SK-N-SH treated with all-trans-retinoic acid at 6 μM for 48 hours (cell line): Measurements from ENCODE around the gene FAN1.

Source experiments
- CREB5 ChIP-seq: fragments of 250-450 bp; sonication (Bioruptor Pico); IDR thresholded peaks from 2 replicates; pipeline ENCODE4 v1.5.1; 2020; ENCODE audit warnings: low read depth, mild to moderate bottlenecking, moderate library complexity
- CSDC2 ChIP-seq: fragments of 250-450 bp; sonication (Bioruptor Pico); IDR thresholded peaks from 2 replicates; pipeline ENCODE4 v1.5.0; 2020; ENCODE audit warnings: mild to moderate bottlenecking, moderate library complexity
- ISL1 ChIP-seq: fragments of 250-450 bp; sonication (Bioruptor Pico); IDR thresholded peaks from 2 replicates; pipeline ENCODE4 v2.1.2; 2022; ENCODE audit warnings: mild to moderate bottlenecking, moderate library complexity
- PATZ1 ChIP-seq: fragments of 250-450 bp; sonication (Bioruptor Pico); IDR thresholded peaks from 2 replicates; pipeline ENCODE4 v1.8.0; 2020; ENCODE audit warnings: mild to moderate bottlenecking, moderate library complexity, borderline replicate concordance
- PPARA ChIP-seq: fragments of 250-450 bp; sonication (Bioruptor Pico); IDR thresholded peaks from 2 replicates; pipeline ENCODE4 v1.5.0; 2020; ENCODE audit warnings: mild to moderate bottlenecking, borderline replicate concordance
- RARB ChIP-seq: fragments of 250-450 bp; sonication (Bioruptor Pico); IDR thresholded peaks from 2 replicates; pipeline ENCODE4 v1.8.0; 2021; ENCODE audit warnings: mild to moderate bottlenecking, moderate library complexity
- TOX ChIP-seq: fragments of 250-450 bp; sonication (Bioruptor Pico); IDR thresholded peaks from 2 replicates; pipeline ENCODE4 v1.8.0; 2021; ENCODE audit warnings: mild to moderate bottlenecking, moderate library complexity, borderline replicate concordance
- TSHZ2 ChIP-seq: fragments of 250-450 bp; sonication (Bioruptor Pico); IDR thresholded peaks from 2 replicates; pipeline ENCODE4 v1.5.0; 2020; ENCODE audit warnings: mild to moderate bottlenecking, moderate library complexity
- ZFP30 ChIP-seq: fragments of 450-650 bp; formaldehyde crosslinking; IDR thresholded peaks from 2 replicates; pipeline ENCODE4 v1.5.0; 2022; ENCODE audit warnings: mild to moderate bottlenecking, moderate library complexity

- TF ChIP-seq CREB5 (CRISPR knock-in tag): no peak
- TF ChIP-seq TSHZ2 (CRISPR knock-in tag): no peak
- no peak for TF ChIP-seq ISL1
- TF ChIP-seq PPARA: no peak
- no peak for TF ChIP-seq PATZ1 (CRISPR knock-in tag)
- TF ChIP-seq CSDC2: no peak
- no peak for TF ChIP-seq RARB (CRISPR knock-in tag)
- TF ChIP-seq TOX (CRISPR knock-in tag): no peak
- no peak for TF ChIP-seq ZFP30 (CRISPR knock-in tag)
Measured at GRCh38 chr15:30941520-30941919, 37.8 kb downstream of the FAN1 start.
